Skin epidermis (tissue), 12 donors: Measurements from ENCODE around the gene TTR.

Experiments
- H3K27ac ChIP-seq, 21 experiments: fragments of 200-600 bp; sonication (generic) in 11 of 21; one replicate each; pipeline ENCODE4 v1.5.0; 2020; ENCODE audit warnings: mild to moderate bottlenecking in 3 of 21, inconsistent platforms in 2 of 21, moderate library complexity in 2 of 21
- H3K4me3 ChIP-seq, 7 experiments: fragments of 200-600 bp; sonication (generic) in 2 of 7; one replicate each; pipeline ENCODE4 v1.5.0; 2020; ENCODE audit warnings: inconsistent platforms in 2 of 7, mild to moderate bottlenecking in 2 of 7, moderate library complexity in 1 of 7

TTR gene

DNA sequence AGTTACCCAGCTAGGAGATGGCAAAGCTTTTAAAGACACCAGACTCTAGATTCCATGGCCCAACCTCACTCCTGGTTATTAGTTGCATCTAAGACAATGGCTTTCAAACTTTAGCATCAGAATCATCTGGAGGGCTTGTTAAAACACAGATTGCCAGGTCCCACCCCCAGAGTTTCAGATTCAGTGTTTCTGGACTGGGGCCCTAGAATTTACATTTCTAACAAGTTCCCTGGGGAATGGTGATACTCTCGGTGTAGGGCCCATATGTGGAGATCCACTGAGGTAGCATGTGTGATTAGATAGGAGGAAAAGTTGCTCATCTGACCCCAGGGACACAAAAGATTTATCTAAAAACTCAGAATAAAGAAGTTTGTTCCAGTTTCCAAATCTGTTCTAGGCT lies 14.5 kb upstream of the TTR start:
- H3K4me3 ChIP-seq, result no peak overlapping the region
- H3K27ac ChIP-seq, result no peak overlapping the region

DNA sequence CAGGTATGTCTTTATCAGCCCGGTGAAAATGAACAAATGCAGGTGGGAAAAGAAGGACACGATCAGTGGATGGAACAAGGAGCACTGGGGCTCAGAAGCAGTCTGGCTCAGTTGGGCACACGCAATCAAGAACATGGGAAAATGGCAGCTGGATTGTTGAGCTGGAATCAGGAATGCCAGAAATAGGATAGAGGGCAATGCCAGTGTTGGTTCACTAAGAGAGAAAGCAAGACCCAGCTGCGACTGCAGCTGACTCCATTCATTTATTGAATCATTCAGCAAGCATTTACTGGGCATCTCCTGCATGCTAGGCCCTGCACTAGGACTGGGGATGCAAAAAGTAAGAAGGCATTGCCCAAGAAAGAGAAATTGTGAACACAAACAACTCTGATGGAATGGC lies 13.6 kb upstream of the TTR start:
- Histone ChIP-seq H3K27ac (no peak overlapping the region), H3K4me3 (no peak overlapping the region)

DNA sequence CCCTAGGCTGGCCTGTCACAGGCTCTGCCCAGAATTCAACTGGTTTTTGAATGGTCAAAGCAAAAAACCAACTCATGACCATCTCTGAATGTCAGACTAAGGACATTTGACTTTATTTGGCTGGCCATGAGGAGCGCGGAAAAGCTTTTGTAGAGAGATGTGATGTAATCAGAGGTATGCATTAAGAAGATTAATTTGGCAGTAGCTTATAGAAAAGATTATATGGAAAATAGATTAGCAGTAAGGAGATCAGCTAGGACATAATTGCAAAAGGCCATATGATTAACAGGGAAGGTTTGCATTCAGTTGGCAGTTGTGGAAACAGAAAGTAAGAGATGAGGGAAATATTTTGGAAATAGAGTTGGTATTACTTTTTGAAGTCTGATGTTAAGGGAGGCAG lies 12.3 kb upstream of the TTR start:
- no peak overlapping the region for H3K27ac ChIP-seq
- no peak overlapping the region for H3K4me3 ChIP-seq

DNA sequence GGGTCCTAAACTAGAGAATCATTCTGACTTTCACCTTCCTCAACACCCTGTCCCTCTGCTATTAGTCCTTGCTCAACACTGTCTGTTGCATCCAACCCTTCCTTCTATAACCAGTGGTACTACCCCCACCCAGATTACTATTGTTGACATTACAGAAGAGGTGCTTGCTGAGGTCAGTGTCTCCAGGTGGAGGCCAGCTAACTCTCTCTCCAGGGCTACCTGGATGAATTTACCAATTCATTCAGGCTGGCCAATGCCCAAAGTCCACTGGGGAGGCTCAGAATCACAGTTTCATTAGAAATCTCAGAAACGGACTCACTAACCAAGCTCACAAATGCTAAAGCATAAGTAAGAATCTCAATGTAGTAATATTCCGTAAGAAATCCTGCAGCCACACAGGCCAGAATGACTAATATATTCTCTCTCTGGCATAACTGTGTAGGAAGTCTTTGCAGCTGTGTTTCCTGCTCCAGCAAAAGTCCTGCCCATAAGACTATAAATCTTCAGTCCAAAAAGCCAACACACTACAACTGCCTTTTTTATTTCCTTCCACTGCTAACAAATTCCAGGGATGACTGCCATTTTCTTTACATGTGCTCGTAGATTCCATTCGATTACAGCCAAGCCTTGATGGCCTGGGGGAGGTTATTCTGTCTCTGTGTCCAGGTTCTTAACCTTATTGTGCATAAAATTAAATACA lies 10.0 kb upstream of the TTR start:
- no peak overlapping the region for H3K4me3 ChIP-seq
- no peak overlapping the region for H3K27ac ChIP-seq

DNA sequence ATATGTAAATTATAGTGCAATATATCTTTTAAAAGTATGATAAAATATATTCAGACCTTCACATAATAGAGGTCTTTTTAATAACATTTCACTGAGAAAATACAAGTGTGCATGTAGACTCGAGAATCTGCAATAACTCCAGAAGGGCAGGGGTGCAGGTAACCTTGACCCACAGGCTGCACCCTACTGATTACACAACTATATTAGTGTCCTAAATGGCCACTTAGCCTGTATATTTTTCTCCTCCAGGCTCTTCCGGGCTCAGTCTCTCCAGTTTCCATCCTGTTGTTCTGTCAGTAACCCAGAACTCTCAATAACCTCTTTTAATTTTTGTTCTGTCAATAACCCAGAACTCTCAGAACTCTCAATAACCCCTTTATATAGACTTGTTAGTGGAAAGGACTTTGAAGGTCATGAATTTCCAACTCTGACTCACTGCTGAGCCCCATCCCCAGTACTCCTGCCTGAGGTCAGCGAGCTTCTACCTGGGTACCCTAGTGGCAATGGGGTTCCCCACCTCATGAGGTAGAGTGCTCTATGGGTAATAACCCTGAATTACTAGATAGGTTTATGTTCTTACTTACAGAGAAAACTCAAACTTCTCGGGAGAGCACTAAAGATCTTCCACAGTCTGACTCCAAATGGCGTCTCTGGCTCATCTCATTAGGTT lies 8.4 kb upstream of the TTR start:
- H3K27ac ChIP-seq, result no peak overlapping the region
- no peak overlapping the region for H3K4me3 ChIP-seq

DNA sequence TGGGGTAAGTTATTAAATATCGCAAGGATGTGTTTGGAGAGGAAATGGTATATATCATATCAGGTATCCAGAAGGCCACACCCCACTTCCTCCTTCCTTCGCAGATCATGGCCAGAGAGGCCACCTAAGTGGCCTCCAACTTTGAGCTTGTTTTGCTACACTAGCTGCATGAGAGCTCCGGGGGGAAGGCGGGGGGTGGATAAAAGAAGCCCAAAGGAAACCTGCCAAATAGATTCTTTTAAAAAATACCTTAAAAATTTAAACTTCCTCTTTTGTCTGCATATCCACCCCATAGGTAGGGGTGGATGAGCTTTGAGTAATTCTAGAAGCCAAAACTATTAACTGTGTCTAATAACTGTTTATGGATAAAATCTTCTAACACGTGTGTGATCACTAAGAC lies 5.7 kb upstream of the TTR start:
- Histone ChIP-seq H3K27ac (no peak overlapping the region), H3K4me3 (no peak overlapping the region)

DNA sequence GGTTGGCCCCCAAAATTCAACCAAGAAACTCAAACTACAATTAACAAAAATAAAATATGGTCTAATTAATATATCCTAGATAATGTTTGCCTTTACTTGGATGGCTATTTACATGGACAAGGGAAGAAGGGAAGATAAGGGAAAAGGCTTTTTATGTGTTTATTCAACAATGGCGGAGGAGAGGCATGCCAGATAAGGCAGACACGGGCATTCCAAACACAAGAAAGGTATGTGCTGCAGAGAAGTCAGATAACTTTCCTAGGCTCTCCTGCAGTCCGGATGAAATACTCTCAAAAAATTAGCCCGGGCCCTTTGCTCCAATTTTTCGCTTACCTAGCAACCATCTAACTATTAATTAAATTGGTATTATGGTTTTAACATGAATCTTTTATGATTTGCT lies 5.1 kb upstream of the TTR start:
- Histone ChIP-seq H3K4me3 (no peak overlapping the region), H3K27ac (no peak overlapping the region)

DNA sequence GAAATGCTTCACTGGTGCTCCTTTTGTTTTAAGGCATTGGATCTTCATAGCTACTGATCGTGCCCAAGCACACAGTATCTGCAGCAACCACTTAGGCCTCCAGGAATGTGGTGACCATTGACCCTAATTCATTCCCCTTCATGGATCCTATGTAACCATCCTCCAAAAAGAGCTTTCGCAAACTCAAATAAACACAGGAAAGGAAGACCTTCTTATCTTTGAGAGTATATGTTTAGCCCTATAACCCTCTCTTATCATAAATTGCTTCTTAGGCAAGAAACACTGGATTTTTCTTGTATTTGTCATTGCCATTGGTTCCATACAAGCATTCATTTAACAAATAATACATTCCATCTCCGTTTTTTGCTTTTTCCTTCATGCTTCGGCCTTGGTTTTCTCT lies 4.1 kb upstream of the TTR start:
- Histone ChIP-seq H3K4me3 (no peak overlapping the region), H3K27ac (no peak overlapping the region)

DNA sequence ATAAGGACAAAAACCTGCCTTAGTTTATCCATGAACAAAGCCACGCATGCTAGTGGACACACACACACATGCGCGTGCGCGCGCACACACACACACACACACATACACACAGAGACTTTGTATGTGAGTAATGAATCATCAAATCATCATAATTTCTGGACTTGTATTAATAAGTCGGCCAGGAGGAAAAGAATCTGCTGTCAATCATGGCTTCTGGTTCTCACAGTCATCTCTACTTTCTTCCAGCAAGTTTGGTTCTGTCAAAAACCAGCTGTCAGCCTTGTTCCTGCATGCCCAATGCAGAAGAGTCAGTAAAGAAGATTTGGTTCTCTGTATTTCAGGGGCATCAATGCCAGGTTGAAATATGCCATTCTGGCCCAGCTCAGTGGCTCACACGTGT lies 1.1 kb upstream of the TTR start:
- no peak overlapping the region for H3K4me3 ChIP-seq
- H3K27ac ChIP-seq, result no peak overlapping the region

DNA sequence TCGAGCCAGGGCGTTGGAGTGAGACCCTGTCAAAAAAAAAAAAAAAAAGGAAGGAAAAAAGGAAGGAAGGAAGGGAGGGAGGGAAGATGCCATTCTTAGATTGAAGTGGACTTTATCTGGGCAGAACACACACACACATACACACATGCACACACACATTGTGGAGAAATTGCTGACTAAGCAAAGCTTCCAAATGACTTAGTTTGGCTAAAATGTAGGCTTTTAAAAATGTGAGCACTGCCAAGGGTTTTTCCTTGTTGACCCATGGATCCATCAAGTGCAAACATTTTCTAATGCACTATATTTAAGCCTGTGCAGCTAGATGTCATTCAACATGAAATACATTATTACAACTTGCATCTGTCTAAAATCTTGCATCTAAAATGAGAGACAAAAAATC lies 564 bp upstream of the TTR start:
- H3K4me3 ChIP-seq, result no peak overlapping the region
- H3K27ac ChIP-seq, result no peak overlapping the region

DNA sequence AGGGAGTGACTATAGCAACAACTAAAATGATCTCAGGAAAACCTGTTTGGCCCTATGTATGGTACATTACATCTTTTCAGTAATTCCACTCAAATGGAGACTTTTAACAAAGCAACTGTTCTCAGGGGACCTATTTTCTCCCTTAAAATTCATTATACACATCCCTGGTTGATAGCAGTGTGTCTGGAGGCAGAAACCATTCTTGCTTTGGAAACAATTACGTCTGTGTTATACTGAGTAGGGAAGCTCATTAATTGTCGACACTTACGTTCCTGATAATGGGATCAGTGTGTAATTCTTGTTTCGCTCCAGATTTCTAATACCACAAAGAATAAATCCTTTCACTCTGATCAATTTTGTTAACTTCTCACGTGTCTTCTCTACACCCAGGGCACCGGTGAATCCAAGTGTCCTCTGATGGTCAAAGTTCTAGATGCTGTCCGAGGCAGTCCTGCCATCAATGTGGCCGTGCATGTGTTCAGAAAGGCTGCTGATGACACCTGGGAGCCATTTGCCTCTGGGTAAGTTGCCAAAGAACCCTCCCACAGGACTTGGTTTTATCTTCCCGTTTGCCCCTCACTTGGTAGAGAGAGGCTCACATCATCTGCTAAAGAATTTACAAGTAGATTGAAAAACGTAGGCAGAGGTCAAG lies 955 bp downstream of the TTR start:
- Histone ChIP-seq H3K4me3 (no peak overlapping the region), H3K27ac (no peak overlapping the region)

DNA sequence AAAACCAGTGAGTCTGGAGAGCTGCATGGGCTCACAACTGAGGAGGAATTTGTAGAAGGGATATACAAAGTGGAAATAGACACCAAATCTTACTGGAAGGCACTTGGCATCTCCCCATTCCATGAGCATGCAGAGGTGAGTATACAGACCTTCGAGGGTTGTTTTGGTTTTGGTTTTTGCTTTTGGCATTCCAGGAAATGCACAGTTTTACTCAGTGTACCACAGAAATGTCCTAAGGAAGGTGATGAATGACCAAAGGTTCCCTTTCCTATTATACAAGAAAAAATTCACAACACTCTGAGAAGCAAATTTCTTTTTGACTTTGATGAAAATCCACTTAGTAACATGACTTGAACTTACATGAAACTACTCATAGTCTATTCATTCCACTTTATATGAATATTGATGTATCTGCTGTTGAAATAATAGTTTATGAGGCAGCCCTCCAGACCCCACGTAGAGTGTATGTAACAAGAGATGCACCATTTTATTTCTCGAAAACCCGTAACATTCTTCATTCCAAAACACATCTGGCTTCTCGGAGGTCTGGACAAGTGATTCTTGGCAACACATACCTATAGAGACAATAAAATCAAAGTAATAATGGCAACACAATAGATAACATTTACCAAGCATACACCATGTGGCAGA lies 3.6 kb downstream of the TTR start:
- H3K4me3 ChIP-seq, result no peak overlapping the region
- peak overlapping the region in 1 of 21 experiments; percentile 51 for H3K27ac ChIP-seq

DNA sequence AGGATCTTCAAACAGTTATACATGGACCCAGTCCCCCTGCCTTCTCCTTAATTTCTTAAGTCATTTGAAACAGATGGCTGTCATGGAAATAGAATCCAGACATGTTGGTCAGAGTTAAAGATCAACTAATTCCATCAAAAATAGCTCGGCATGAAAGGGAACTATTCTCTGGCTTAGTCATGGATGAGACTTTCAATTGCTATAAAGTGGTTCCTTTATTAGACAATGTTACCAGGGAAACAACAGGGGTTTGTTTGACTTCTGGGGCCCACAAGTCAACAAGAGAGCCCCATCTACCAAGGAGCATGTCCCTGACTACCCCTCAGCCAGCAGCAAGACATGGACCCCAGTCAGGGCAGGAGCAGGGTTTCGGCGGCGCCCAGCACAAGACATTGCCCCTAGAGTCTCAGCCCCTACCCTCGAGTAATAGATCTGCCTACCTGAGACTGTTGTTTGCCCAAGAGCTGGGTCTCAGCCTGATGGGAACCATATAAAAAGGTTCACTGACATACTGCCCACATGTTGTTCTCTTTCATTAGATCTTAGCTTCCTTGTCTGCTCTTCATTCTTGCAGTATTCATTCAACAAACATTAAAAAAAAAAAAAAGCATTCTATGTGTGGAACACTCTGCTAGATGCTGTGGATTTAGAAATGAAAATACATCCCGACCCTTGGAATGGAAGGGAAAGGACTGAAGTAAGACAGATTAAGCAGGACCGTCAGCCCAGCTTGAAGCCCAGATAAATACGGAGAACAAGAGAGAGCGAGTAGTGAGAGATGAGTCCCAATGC lies 4.6 kb downstream of the TTR start:
- peak overlapping the region in 1 of 21 experiments; percentile 51 for H3K27ac ChIP-seq
- no peak overlapping the region for H3K4me3 ChIP-seq

DNA sequence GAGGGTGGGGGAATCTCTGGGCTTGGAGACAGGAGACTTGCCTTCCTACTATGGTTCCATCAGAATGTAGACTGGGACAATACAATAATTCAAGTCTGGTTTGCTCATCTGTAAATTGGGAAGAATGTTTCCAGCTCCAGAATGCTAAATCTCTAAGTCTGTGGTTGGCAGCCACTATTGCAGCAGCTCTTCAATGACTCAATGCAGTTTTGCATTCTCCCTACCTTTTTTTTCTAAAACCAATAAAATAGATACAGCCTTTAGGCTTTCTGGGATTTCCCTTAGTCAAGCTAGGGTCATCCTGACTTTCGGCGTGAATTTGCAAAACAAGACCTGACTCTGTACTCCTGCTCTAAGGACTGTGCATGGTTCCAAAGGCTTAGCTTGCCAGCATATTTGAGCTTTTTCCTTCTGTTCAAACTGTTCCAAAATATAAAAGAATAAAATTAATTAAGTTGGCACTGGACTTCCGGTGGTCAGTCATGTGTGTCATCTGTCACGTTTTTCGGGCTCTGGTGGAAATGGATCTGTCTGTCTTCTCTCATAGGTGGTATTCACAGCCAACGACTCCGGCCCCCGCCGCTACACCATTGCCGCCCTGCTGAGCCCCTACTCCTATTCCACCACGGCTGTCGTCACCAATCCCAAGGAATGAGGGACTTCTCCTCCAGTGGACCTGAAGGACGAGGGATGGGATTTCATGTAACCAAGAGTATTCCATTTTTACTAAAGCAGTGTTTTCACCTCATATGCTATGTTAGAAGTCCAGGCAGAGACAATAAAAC lies 6.5 kb downstream of the TTR start:
- H3K4me3 ChIP-seq, result no peak overlapping the region

DNA sequence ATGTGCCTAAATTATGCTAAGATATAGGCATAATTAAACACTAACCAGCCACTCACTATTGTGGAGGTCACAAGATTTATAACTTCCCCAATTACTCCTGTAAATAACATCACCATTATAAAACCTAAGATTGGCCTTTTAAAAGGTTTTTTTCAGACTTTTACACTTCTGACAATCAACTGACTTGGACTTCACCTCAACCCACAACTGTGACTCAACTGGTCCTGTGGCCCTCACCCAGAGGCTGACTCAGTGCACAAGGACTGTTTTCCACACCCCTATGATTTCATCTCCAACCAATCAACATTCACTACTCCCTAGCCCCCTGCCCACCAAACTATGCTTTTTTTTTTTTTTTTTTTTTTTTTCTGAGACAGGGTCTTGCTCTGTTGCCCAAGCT lies 11.6 kb downstream of the TTR start:
- H3K4me3 ChIP-seq, result no peak overlapping the region

More for the DNA sequence above, 6.5 kb downstream of the TTR start:
- no peak overlapping the region for H3K27ac ChIP-seq

DNA sequence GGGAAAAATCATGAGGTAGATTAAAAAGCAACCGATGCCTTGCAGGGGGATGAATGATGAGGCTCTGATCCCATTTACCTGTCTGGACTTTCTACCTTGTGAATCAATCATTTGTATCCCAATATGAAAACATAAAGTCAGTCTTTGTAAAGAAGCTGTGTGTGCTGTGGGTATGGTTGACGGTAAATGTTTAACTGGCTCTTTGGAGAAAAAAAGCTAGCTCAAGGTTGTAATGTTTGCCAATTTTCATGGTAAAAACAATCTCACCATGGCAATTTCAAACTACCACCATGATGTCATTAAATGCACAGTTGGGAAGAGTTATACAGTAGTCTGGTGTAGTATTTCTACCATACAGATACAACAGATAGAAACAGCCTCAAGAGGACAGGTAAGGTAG lies 14.6 kb downstream of the TTR start:
- H3K27ac ChIP-seq, result no peak overlapping the region
- H3K4me3 ChIP-seq, result no peak overlapping the region

More for the DNA sequence above, 11.6 kb downstream of the TTR start:
- no peak overlapping the region for H3K27ac ChIP-seq

DNA sequence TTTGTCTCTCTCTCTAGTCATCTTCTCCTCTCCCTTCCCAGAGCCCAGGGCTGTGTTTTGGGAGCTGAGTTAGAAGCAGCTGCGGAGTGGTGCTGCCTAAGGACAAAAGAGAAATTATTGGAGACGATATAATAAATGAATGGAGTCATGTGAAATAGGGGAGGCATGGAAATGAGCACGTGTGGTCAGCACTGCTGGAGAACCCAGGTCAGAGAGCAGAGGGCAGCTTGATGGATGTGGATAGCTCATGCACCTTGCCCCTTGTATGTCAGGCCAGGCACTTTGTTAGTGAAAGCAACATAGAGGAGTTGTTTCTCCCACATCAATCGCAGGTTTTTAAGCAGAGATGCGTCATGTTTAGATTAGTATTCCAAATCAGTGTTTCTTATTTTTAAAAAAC lies 15.7 kb downstream of the TTR start:
- no peak overlapping the region for H3K27ac ChIP-seq
- no peak overlapping the region for H3K4me3 ChIP-seq

DNA sequence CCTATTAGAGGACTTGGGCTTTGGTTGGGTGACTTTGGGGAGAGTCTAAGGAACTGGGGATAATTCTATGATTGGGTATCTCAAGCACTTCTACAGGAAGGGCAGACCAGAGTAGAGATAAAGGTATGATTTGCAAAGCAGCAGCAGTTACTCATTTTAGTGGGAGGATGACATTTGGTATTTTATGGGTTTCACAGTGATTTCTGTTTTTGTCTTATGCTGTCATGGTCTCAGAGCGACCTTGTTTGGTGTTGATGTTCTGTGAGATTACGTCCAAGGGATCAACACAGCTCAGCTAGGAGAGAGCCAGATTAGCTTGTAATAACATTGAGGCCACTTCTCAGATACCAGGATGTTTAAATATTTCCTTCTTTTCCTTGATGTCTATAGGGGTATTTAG lies 18.2 kb downstream of the TTR start:
- Histone ChIP-seq H3K4me3 (no peak overlapping the region), H3K27ac (no peak overlapping the region)
